ENCODE measurements around the gene STRN.

STRN gene

GRCh38 chr2:36915627-36916026 is 50.7 kb downstream of the STRN start:
- H3K4me3 ChIP-seq (ENCODE audit: low read depth, low read length), result no peak overlapping the region
- TF ChIP-seq CTCF (IDR thresholded peaks at IDR 0.05; ENCODE audit: low read depth, low read length), result no peak

- TF ChIP-seq CTCF (IDR thresholded peaks at IDR 0.05; ENCODE audit: low read depth, low read length), result no peak
- no peak overlapping the region for H3K4me3 ChIP-seq (ENCODE audit: low read depth, low read length)
These were observed 53.6 kb downstream of the STRN start for GRCh38 chr2:36912695-36913094.

GRCh38 chr2:36911012-36911411 is 55.3 kb downstream of the STRN start:
- H3K4me3 ChIP-seq (ENCODE audit: low read depth, low read length), result no peak overlapping the region
- no peak for TF ChIP-seq CTCF (IDR thresholded peaks at IDR 0.05; ENCODE audit: low read depth, low read length)

GRCh38 chr2:36906277-36906676 is 60.1 kb downstream of the STRN start:
- no peak overlapping the region for H3K4me3 ChIP-seq (ENCODE audit: low read depth, low read length)
- no peak for TF ChIP-seq CTCF (IDR thresholded peaks at IDR 0.05; ENCODE audit: low read depth, low read length)

GRCh38 chr2:36904636-36905035 is 61.7 kb downstream of the STRN start:
- TF ChIP-seq CTCF (IDR thresholded peaks at IDR 0.05; ENCODE audit: low read depth, low read length), result no peak
- H3K4me3 ChIP-seq (ENCODE audit: low read depth, low read length), result no peak overlapping the region

GRCh38 chr2:36902385-36903120 is 63.8 kb downstream of the STRN start:
- TF ChIP-seq CTCF (IDR thresholded peaks at IDR 0.05; ENCODE audit: low read depth, low read length), result no peak
- no peak overlapping the region for H3K4me3 ChIP-seq (ENCODE audit: low read depth, low read length)

- TF ChIP-seq CTCF (IDR thresholded peaks at IDR 0.05; ENCODE audit: low read depth, low read length), result no peak
- H3K4me3 ChIP-seq (ENCODE audit: low read depth, low read length), result no peak overlapping the region
These were observed 73.5 kb downstream of the STRN start for GRCh38 chr2:36892805-36893204.
